ENCODE data around the gene RNF223. TPM values are rescaled to one million over a fixed set of nuclear protein-coding genes. Genes with fewer than 3 reads are reported as not detected.

Gene RNF223
- total and polyA plus RNA-seq, 4 donors, result 0.14 TPM; not detected in 3

DNA sequence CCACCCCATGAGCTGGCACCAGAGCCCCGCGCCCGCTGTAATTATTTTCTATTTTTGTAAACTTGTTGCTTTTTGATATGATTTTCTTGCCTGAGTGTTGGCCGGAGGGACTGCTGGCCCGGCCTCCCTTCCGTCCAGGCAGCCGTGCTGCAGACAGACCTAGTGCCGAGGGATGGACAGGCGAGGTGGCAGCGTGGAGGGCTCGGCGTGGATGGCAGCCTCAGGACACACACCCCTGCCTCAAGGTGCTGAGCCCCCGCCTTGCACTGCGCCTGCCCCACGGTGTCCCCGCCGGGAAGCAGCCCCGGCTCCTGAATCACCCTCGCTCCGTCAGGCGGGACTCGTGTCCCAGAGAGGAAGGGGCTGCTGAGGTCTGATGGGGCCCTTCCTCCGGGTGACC lies 19.1 kb downstream of the RNF223 start:
- 94% methylated on average over 23 of the region's 23 CpGs for WGBS
- peaks cover 0 to 11% (median under 1%) of the 10 kb centered on the region in 4 donors for H3K36me3 ChIP-seq (ENCODE audit: control insufficient read depth in 4 of 4, insufficient read depth in 3 of 4, low read depth in 1 of 4, low read length in 3 of 4)

More for the DNA sequence above, 19.1 kb downstream of the RNF223 start:
- Histone ChIP-seq H3K4me3 (ENCODE audit: low read depth in 1 of 3, low read length in 3 of 3) (no peak overlapping the region), H3K9me3 (ENCODE audit: control insufficient read depth in 4 of 4, low read length in 3 of 4) (no peaks in the 10 kb centered on the region), H3K27ac (ENCODE audit: low read depth in 1 of 2, low read length in 2 of 2) (no peak overlapping the region), H3K9ac (ENCODE audit: low read depth in 1 of 2, low read length in 2 of 2) (no peak overlapping the region), H3K4me1 (ENCODE audit: control insufficient read depth in 4 of 4, insufficient read depth in 4 of 4, low read length in 3 of 4) (peaks cover 8 to 20% (median 14%) of the 10 kb centered on the region in 4 donors), H3K27me3 (ENCODE audit: control insufficient read depth in 4 of 4, insufficient read depth in 4 of 4, low read length in 3 of 4) (no peaks in the 10 kb centered on the region)
- DNase-seq (ENCODE audit: low spot score), result no peak
- TF ChIP-seq HNF4G (IDR thresholded peaks at IDR 0.05), result no peak
- TF ChIP-seq FOXA2 (IDR thresholded peaks at IDR 0.05), result no peak
- TF ChIP-seq YY1 (IDR thresholded peaks at IDR 0.05), result no peak
- TF ChIP-seq, protein P1, sequence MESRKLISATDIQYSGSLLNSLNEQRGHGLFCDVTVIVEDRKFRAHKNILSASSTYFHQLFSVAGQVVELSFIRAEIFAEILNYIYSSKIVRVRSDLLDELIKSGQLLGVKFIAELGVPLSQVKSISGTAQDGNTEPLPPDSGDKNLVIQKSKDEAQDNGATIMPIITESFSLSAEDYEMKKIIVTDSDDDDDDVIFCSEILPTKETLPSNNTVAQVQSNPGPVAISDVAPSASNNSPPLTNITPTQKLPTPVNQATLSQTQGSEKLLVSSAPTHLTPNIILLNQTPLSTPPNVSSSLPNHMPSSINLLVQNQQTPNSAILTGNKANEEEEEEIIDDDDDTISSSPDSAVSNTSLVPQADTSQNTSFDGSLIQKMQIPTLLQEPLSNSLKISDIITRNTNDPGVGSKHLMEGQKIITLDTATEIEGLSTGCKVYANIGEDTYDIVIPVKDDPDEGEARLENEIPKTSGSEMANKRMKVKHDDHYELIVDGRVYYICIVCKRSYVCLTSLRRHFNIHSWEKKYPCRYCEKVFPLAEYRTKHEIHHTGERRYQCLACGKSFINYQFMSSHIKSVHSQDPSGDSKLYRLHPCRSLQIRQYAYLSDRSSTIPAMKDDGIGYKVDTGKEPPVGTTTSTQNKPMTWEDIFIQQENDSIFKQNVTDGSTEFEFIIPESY (IDR thresholded peaks at IDR 0.05), result no peak
- no peak for TF ChIP-seq HNF4A (conservative IDR thresholded peaks at IDR 0.05)
- TF ChIP-seq, protein P2, sequence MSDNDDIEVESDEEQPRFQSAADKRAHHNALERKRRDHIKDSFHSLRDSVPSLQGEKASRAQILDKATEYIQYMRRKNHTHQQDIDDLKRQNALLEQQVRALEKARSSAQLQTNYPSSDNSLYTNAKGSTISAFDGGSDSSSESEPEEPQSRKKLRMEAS (IDR thresholded peaks at IDR 0.05), result no peak
- TF ChIP-seq SP1 (IDR thresholded peaks at IDR 0.05), result no peak
- TF ChIP-seq RAD21 (IDR thresholded peaks at IDR 0.05), result no peak
- no peak for TF ChIP-seq TAF1 (conservative IDR thresholded peaks at IDR 0.05)
- no peak for TF ChIP-seq EGR1 (IDR thresholded peaks at IDR 0.05; ENCODE audit: low read depth in 2 of 2)
- no peak for TF ChIP-seq GABPA (IDR thresholded peaks at IDR 0.05 in 1 of 2, conservative IDR thresholded peaks at IDR 0.05 in 1 of 2)
- TF ChIP-seq, protein P3, sequence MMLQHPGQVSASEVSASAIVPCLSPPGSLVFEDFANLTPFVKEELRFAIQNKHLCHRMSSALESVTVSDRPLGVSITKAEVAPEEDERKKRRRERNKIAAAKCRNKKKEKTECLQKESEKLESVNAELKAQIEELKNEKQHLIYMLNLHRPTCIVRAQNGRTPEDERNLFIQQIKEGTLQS (IDR thresholded peaks at IDR 0.05), result no peak
- no peak for TF ChIP-seq FOXA1 (IDR thresholded peaks at IDR 0.05)
- TF ChIP-seq RXRA (IDR thresholded peaks at IDR 0.05), result no peak
- TF ChIP-seq, protein P4, sequence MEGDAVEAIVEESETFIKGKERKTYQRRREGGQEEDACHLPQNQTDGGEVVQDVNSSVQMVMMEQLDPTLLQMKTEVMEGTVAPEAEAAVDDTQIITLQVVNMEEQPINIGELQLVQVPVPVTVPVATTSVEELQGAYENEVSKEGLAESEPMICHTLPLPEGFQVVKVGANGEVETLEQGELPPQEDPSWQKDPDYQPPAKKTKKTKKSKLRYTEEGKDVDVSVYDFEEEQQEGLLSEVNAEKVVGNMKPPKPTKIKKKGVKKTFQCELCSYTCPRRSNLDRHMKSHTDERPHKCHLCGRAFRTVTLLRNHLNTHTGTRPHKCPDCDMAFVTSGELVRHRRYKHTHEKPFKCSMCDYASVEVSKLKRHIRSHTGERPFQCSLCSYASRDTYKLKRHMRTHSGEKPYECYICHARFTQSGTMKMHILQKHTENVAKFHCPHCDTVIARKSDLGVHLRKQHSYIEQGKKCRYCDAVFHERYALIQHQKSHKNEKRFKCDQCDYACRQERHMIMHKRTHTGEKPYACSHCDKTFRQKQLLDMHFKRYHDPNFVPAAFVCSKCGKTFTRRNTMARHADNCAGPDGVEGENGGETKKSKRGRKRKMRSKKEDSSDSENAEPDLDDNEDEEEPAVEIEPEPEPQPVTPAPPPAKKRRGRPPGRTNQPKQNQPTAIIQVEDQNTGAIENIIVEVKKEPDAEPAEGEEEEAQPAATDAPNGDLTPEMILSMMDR (IDR thresholded peaks at IDR 0.05; ENCODE audit: low read depth, low read length, missing input control), result no peak
- TF ChIP-seq, protein P5, sequence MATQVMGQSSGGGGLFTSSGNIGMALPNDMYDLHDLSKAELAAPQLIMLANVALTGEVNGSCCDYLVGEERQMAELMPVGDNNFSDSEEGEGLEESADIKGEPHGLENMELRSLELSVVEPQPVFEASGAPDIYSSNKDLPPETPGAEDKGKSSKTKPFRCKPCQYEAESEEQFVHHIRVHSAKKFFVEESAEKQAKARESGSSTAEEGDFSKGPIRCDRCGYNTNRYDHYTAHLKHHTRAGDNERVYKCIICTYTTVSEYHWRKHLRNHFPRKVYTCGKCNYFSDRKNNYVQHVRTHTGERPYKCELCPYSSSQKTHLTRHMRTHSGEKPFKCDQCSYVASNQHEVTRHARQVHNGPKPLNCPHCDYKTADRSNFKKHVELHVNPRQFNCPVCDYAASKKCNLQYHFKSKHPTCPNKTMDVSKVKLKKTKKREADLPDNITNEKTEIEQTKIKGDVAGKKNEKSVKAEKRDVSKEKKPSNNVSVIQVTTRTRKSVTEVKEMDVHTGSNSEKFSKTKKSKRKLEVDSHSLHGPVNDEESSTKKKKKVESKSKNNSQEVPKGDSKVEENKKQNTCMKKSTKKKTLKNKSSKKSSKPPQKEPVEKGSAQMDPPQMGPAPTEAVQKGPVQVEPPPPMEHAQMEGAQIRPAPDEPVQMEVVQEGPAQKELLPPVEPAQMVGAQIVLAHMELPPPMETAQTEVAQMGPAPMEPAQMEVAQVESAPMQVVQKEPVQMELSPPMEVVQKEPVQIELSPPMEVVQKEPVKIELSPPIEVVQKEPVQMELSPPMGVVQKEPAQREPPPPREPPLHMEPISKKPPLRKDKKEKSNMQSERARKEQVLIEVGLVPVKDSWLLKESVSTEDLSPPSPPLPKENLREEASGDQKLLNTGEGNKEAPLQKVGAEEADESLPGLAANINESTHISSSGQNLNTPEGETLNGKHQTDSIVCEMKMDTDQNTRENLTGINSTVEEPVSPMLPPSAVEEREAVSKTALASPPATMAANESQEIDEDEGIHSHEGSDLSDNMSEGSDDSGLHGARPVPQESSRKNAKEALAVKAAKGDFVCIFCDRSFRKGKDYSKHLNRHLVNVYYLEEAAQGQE (IDR thresholded peaks at IDR 0.05), result no peak

All from liver (tissue), 9 donors.